DND-41 (cell line): ENCODE measurements around the gene FRRS1L.

Experiments used
- ATAC-seq: fragments of 200-7000 bp; cut with Tn5 transposase; 3 replicates; pipeline ENCODE4 v1.9.1; 2021; ENCODE audit warnings: low read depth; ENCODE audit not compliant: insufficient read depth
- DNase-seq: peaks from one replicate; pipeline ENCODE4 v3.0.0-alpha.2; 2020
- H2AFZ ChIP-seq: 2 replicates; pipeline ENCODE4 v1.6.0; 2012; ENCODE audit warnings: low read depth, low read length
- H3K27ac ChIP-seq: 2 replicates; pipeline ENCODE4 v1.5.1; 2012; ENCODE audit warnings: low read length, inconsistent platforms
- H3K27me3 ChIP-seq: fragments of 200-600 bp; sonication (generic); 2 replicates; pipeline ENCODE4 v1.6.0; 2012; ENCODE audit warnings: low read length, mild to moderate bottlenecking, inconsistent platforms; ENCODE audit not compliant: insufficient read depth, poor library complexity
- H3K36me3 ChIP-seq: 2 replicates; pipeline ENCODE4 v1.5.1; 2012; ENCODE audit warnings: low read length, inconsistent platforms; ENCODE audit not compliant: insufficient read depth
- H3K4me1 ChIP-seq: 2 replicates; pipeline ENCODE4 v1.5.1; 2012; ENCODE audit warnings: mild to moderate bottlenecking, low read length; ENCODE audit not compliant: insufficient read depth
- H3K4me2 ChIP-seq: 2 replicates; pipeline ENCODE4 v1.6.0; 2012; ENCODE audit warnings: mild to moderate bottlenecking, moderate library complexity, low read length, inconsistent platforms; ENCODE audit not compliant: insufficient read depth
- H3K4me3 ChIP-seq, 2 experiments: fragments of 200-600 bp in 1 of 2; shearing (Covaris generic) in 1 of 2; 2 replicates each; pipeline ENCODE4 v1.5.1; 2012 to 2016; ENCODE audit warnings: inconsistent platforms in 2 of 2, low read length in 2 of 2, mild to moderate bottlenecking in 2 of 2, low read depth in 1 of 2, moderate library complexity in 1 of 2
- H3K79me2 ChIP-seq: 2 replicates; pipeline ENCODE4 v1.6.0; 2012; ENCODE audit warnings: low read length, inconsistent platforms; ENCODE audit not compliant: insufficient read depth
- H3K9ac ChIP-seq: 2 replicates; pipeline ENCODE4 v1.6.0; 2012; ENCODE audit warnings: low read depth, mild to moderate bottlenecking, inconsistent platforms, low read length, moderate library complexity
- H3K9me3 ChIP-seq: 2 replicates; pipeline ENCODE4 v1.5.1; 2012; ENCODE audit warnings: low read length, moderate library complexity, mild to moderate bottlenecking, inconsistent platforms; ENCODE audit not compliant: insufficient read depth, severe bottlenecking
- H4K20me1 ChIP-seq: 2 replicates; pipeline ENCODE4 v1.6.0; 2012; ENCODE audit warnings: low read length; ENCODE audit not compliant: insufficient read depth
- CTCF ChIP-seq: IDR thresholded peaks from 2 replicates; pipeline ENCODE4 v1.5.1; 2012; ENCODE audit warnings: borderline replicate concordance, low read length, moderate library complexity, mild to moderate bottlenecking; ENCODE audit not compliant: poor library complexity, severe bottlenecking; ENCODE audit errors: extremely low read depth
- EZH2 ChIP-seq: IDR thresholded peaks from 3 replicates; pipeline ENCODE4 v1.6.1; 2012; ENCODE audit warnings: borderline replicate concordance, low read depth, mild to moderate bottlenecking, moderate library complexity, low read length, inconsistent platforms; ENCODE audit not compliant: severe bottlenecking

The FRRS1L gene

GRCh38 chr9:109114670-109115069, 52.4 kb downstream of the FRRS1L start:
- H3K79me2 ChIP-seq, result peaks cover 99% of the 10 kb centered on the region
- no peak overlapping the region for H3K9ac ChIP-seq
- TF ChIP-seq EZH2 (no peak), CTCF (no peak)
- DNase-seq, result no peak
- H4K20me1 ChIP-seq, result peaks cover 63% of the 10 kb centered on the region
- no peak overlapping the region for H3K27ac ChIP-seq
- H3K9me3 ChIP-seq, result no peaks in the 10 kb centered on the region
- peaks cover 24% of the 10 kb centered on the region for H3K36me3 ChIP-seq
- no peak overlapping the region for H2AFZ ChIP-seq
- ATAC-seq, result no peak
- H3K4me3 ChIP-seq, result no peak overlapping the region
- H3K4me2 ChIP-seq, result peak overlapping the region; percentile 42; the same call in 1 of the 2 replicates
- H3K4me1 ChIP-seq, result peaks cover 52% of the 10 kb centered on the region
- H3K27me3 ChIP-seq, result no peaks in the 10 kb centered on the region

GRCh38 chr9:109113892-109114609, 53.0 kb downstream of the FRRS1L start:
- Histone ChIP-seq H4K20me1 (peaks cover 64% of the 10 kb centered on the region), H3K36me3 (peaks cover 24% of the 10 kb centered on the region), H3K27ac (no peak overlapping the region), H3K4me1 (peaks cover 52% of the 10 kb centered on the region), H3K79me2 (peaks cover 99% of the 10 kb centered on the region), H3K4me2 (peak overlapping the region; percentile 42; the same call in 1 of the 2 replicates), H2AFZ (no peak overlapping the region), H3K27me3 (no peaks in the 10 kb centered on the region), H3K9ac (no peak overlapping the region), H3K4me3 (no peak overlapping the region; a peak in 1 of 4 replicates), H3K9me3 (no peaks in the 10 kb centered on the region)
- DNase-seq, result no peak
- no peak for TF ChIP-seq CTCF
- no peak for TF ChIP-seq EZH2
- ATAC-seq, result no peak

- Histone ChIP-seq H3K27me3 (no peaks in the 10 kb centered on the region), H3K4me1 (peaks cover 46% of the 10 kb centered on the region), H4K20me1 (peaks cover 63% of the 10 kb centered on the region), H3K4me2 (peak overlapping the region; percentile 23; the same call in 1 of the 2 replicates), H3K9ac (no peak overlapping the region), H3K36me3 (peaks cover 18% of the 10 kb centered on the region), H3K4me3 (no peak overlapping the region), H2AFZ (no peak overlapping the region), H3K27ac (no peak overlapping the region), H3K79me2 (peaks cover 99% of the 10 kb centered on the region), H3K9me3 (no peaks in the 10 kb centered on the region)
- ATAC-seq (no peak), DNase-seq (no peak)
- TF ChIP-seq CTCF (no peak), EZH2 (no peak)
These were observed 53.8 kb downstream of the FRRS1L start for GRCh38 chr9:109113254-109113653.
